Activated CD8-positive, alpha-beta memory T cell treated with anti-CD3 and anti-CD28 coated beads for 48 hours (primary cell): ENCODE data around the gene CD200R1L.

Source experiments
- DNase-seq, 3 experiments: peaks; one replicate each; pipeline ENCODE4 v3.0.0-alpha.2; 2020; ENCODE audit warnings: low read depth in 2 of 3, low spot score in 2 of 3

The CD200R1L gene

DNA sequence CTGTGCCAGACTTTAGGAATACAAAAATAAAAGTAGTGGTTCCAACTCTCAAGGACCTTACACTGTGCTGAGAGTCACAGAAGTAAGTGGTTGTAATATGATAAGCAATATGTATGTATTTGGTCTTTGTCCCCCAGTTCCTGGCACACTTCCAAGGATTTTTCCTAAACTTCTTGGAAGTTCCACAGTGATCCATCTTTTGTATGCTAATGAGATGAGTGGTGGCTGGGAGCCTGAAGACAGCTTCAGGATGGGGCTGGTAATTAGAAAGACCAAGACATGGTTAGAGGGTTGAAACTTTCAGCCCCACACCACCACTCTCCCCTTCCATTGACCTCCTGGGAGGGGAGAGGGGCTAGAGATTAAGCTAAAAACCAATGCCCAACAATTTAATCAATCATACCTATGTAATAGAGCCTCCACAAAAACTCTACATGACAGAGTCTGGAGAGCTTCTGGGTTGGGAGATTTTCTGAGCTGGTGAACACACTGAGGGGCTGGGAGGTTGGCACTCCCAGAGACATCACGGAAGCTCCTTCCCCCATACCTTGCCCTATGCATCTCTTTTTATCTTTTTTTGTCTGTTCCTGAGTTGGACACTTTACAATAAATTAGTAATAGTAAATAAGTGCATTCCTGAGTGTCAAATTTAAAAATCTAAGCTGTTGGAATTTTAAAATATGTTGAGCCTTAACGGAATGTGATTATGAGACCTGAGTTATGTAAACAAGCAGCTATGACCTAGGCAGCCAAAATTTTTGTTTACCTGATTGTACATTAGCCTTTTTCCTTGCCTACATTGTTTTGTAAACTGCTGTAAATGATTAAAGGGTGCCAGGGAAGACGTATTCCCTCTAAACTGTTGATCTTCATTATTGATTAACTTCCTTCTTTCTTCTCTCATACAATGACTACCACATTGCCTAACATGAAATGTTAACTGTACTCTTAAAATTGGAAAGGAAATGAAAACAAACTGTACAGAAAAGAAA is 24.3 kb downstream of the CD200R1L start:
- no peak for DNase-seq

DNA sequence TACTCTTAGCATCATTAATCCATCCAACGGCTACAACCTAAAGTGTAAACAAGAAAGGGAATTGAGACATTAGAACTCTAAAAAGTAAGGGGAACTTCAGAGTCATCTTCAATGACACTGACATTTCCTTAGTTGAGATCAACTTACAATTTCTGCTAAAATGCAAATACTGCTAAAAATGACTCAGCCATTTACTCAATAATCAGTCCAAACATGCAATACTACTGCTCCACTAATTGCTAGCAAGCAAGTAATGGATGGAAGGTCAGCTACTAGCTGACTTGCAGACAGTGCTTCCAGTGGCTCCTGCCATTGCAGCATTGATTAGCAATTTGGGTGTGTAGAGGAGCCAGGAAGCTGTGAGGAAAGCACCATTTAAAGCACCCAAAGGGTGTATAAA is 28.4 kb downstream of the CD200R1L start:
- DNase-seq: no peak

DNA sequence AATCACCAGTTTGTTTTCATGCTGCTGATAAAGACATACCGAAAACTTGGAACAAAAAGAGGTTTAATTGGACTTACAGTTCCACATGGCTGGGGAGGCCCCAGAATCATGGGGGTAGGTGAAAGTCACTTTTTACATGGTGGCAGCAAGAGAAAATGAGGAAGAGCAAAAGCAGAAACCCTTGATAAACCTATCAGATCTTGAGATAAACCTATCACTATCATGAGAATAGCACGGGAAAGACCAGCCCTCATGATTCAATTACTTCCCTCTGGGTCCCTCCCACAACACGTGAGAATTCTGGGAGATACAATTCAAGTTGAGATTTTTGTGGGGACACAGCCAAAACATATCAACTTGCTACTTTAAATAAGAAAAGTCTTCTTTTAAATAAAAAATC is 28.9 kb downstream of the CD200R1L start:
- no peak for DNase-seq

DNA sequence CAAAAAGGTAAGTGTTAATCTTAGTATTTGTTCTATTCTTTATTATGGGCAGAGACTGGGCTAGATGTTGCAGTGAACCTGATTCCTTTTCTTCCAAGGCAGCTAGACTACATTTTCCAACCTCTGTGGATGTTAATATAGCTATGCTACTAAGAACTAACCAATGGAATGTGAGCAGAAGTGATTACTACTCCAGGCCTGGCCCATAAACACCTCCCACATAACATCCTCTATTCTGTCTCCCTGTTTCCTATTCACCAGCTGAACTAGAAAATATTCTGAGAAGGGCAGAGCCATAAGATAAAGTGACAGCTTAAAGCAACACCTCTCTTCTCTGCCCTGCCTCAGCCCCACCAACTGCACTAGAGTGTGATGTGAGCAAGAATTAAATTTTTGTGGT is 29.4 kb downstream of the CD200R1L start:
- no peak for DNase-seq

DNA sequence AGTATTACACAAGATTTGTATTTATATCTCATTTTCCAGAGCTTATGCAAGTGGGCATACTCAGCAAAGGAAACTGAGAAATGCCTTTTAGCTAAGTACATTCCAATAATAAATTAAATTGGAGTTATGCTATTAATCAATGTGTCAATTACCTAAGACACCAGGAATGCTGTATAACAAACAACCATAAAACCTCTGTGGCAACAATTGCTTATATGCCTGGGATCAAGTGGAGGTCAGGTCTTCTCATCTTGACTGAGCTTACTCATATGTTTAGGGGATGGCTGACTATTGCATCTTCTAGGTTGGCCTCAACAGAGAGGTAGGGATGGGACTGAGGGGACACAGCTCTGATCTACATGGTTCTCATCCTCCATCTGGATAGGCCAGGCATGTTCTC is 30.7 kb downstream of the CD200R1L start:
- DNase-seq: no peak

DNA sequence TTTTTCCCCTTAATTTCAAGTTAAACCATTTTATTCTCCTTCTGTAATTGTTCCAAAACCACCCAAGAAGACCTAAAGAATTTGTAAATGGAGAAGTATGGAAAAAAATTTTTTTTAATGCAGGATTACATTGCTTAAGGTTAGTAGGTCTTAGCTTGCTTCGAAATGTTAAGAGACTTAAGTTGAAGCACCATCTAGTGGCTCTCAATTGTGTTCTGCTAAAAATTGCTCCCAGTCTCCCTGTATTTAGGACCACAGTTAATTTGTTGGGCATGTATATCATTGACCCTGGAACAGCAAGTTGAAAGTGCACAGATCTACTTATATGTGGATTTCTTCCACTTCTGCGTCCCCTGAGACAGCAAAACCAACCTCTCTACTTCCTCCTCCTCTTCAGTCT is 32.4 kb downstream of the CD200R1L start:
- DNase-seq: no peak

DNA sequence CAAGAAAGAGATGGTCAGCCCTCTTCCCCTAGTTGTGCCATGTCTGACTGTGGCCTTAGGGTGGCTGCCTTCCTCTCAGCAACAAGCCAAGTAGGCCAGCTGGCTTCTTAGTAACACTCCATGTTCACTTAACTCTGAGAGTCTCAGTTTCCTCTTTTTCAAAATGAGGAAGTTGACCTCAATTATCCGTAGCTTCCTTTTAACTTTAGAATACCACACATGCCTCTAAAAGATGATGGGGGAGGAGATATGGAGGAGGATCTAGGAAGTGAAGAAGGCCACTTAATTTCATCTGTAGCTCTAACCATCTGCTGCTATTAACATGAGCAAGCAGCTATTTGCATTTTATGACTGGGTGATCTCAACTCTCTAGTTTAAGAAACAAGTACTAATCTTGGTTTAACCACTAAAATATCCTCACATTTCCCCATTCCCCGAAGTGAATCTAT is 32.9 kb downstream of the CD200R1L start:
- DNase-seq: no peak

DNA sequence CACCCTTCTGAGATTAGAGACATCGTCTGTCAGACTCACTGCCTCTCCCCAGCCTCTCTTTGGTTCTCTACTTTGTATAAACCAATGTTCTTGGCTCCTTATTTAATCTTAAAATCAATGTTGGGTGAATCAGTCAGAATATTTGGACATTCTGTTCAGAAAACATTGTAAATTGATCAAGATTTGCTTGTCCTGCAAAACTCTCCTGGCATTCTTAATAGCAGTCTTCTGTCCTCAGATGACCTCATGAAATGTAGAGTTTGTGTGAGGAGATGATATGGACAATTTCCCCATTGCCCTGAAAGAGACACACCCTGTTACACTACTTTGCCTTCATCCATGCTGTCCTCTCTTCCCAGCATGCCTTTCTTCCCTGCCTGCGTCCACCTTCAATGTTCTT is 33.6 kb downstream of the CD200R1L start:
- no peak for DNase-seq

DNA sequence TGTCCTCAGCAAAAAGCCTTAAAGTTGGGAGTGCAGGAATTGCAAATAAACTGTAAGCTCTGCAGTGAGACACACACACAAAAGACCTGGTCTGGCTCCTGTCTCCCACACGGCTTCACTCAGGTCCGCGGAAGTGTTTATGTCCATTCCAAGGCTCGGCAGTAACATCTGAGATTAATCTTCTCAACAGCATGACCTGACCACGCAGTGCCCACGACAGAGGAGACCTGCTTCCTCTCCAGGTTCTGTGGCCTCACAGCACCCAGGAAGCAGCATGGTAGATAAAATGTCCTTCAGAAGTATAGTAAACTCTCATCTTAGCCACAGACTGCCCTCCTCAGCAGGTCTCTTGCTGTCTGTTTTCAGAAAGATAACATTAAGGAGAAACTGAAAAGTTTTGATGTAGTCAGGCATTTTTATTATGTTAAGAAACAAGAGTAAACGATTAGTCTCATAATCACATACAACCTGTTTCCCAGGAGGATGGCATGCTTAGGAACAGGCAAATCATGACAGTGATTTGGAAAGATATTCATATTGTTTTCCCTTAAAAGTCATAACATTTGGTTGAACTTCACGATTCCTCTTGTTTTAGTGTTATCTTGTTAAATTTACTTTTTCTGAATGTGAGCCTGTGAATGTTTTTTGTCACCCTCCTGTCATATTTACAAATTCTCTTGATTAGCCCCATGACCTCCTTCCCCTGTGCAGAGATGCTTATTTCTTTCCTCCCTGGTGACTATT is 34.6 kb downstream of the CD200R1L start:
- no peak for DNase-seq

DNA sequence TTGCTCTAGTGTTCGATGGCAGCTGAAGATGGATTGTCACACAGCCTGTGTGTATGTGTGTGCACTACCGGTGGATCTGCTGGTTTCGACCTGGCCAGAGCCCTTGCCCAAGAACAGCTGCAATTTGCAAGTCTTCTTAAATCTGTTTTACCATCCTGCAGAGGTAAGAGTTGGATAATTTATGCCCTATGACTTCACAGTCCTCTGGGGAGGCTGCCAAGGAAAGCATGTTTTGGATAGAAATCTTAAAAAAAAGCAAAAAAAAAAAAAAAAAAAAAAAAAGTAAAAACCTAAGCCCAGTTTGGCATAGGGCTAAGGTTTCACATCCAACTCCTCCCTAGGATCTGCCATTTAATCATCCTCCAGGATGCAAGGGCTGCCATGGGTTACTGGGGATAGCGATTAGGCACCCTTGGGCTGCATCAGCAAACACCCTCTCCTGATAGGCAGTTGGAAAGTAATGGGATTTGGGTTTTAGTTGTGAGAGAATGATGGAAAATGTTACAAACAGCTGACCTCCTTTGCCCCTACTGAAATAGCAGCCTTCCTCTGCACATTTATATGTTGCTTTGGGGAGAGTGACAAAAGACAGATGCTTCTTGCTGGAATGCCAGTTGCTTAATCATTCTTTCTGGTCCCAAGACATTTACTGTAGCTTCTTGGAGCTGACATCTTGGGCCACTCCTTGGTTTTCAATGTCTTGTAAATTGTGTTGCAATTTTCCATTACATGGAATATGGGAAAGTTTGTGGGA is 35.4 kb downstream of the CD200R1L start:
- DNase-seq: no peak

DNA sequence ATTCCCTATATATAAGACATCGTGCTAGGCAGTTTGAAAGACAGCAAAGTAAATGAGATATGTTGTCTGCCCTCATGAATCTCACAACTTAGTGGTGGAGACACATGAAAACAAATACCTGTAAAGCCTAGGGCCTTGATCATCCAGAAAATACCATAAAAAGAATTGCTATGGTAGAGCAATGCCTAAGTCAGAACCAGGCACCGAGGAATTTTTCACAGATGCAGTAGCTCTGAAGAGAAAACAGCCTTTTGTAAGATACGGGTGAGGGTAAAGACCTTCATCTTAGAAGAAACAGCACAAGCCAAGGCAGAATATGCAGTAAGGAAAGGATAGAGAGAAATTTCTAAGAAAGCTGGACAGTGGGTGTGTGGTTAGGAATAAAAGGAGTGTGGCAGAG is 36.1 kb downstream of the CD200R1L start:
- no peak for DNase-seq

DNA sequence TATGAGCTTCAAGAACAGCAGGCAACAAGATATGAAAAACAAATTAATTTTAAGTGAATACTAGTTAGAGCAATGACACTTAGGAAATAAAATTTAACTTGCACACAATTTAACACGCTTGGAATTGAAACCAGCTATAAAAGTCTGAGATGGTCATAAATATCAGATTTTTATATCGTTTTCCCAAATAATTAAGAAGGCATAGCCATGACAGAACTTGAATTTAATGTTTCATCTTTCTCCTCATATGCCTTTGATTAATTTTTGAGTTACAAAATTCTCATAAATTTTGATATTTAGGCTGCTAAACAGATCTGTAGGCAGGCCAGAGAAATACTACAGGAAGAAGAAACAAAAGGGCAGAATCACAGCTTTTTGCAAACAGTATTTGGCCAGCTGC is 38.5 kb downstream of the CD200R1L start:
- DNase-seq: no peak

DNA sequence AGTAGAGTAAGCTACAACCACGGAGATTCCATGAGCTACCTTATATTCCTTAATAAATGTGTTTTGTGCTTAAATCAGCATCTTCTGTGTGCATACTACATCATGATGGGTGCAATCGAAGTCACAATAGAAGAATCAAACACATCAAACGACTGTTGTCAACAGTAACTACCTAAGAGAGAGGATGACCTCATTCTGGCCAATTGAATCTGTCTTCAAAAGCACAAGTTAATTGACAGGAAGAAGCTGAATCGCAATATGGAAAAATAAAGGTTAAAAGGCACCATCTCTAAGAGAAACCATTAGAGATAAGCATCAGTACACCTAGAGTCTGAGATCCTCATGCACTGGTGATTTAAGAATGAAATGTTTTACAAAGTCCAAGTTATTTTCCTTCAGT is 39.0 kb downstream of the CD200R1L start:
- DNase-seq: no peak

DNA sequence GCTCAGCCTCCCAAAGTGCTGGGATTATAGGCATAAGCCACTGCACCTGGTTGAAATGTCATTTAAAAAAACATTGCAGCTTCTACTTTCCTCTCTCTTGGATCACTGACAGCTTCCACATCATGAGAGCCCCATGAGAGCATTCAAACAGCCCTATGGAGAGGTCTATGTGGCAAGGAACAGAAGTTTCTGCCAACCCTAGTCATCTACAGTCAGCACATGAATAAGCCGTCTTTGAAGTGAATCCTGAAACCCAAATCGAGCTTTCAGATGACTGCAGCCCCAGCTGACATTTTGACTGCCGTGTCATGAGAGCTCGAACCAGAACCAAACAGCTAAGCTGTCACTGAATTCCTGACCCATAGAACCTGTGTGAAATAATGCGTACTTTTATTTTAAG is 39.8 kb downstream of the CD200R1L start:
- no peak for DNase-seq

DNA sequence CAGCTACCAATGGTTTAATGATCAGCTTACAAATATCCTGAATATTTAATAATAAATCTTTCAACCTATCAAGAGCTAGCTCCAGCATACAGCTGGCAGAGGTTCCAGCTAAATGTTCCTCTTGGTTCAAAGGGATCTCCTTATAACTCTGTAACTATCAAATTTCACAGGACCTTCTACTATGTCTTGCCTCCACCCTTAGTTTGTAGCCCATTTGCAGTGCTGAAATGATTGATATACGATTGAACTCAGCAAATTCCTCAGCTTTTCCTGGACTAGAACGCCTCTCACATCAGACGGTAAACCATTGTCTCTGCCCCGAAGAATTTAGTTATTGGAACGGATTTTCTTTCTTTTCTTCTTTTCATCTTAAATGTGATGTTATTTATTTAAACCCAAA is 41.5 kb downstream of the CD200R1L start:
- DNase-seq: no peak

DNA sequence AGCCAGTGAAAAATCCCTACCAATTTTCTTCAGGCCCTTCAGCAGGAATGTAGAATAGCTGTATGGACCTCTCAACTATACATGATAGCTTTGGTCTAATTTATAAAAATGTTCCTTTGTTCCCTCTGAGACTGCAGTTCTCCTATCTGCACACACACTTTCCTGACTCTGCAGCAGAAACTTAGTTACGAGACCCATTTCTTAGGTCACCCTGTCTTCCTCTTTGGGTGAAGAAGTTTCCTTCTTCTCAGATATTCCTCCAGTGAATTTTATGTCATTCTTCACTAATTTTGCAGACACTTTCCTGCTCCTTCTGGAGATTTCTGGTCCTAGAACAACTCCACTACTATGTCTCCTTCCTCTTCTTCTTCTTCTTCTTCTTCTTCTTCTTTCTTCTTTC is 42.6 kb downstream of the CD200R1L start:
- DNase-seq: no peak

DNA sequence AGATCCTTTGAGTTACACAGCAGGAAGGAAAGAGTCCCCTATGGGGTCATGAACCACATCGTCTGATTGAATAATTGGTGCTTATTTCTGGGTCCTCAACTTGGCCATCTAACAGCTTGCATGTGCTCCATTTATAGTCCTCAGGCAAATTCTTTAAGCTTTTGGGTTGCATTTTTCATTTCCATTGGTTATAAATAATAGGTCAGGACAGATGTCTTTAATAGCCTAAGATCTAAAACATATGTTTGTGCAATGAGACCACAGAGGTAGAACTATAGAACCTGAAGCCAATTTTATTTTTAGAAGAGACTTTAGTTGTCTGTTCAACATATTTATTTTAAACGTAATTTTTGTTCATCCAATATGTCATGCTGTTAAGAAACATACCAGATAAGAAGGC is 43.2 kb downstream of the CD200R1L start:
- DNase-seq: no peak

DNA sequence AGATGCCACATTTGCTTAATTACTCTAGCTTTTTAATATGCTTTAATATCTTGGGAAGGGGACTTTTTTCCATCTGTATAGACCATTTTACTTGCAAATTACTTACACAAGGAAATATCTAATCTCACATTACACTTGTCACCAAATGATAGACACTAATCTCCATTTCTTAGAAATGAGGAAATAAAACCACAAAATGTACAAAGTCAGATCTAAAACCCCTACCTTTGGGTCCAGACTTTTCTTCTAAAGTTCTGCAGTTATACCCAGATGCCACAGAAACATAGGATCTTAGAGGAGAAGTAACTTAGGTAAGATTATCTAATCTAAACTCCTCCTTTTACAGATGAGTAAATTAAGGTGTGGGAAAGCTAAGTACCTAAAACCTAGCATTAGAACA is 44.3 kb downstream of the CD200R1L start:
- DNase-seq: no peak

DNA sequence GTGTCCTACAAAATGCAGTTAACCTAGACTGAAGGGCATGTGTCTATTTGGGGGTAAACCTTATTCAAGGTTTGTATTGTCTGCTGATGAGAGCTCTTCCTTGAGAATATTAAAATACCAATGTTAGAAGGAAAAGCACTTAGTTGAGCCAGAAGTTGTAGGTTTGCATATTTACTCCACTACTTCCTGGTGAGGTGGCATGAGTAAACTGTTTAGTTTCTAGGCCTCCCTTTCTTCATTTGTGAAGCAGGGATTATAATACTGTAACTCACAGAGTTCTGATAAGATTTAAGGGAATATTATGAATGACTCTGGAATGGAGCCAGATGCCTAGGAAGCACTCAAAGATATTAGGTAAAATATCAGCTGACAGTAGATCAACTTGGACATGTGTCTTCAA is 46.7 kb downstream of the CD200R1L start:
- DNase-seq: no peak

DNA sequence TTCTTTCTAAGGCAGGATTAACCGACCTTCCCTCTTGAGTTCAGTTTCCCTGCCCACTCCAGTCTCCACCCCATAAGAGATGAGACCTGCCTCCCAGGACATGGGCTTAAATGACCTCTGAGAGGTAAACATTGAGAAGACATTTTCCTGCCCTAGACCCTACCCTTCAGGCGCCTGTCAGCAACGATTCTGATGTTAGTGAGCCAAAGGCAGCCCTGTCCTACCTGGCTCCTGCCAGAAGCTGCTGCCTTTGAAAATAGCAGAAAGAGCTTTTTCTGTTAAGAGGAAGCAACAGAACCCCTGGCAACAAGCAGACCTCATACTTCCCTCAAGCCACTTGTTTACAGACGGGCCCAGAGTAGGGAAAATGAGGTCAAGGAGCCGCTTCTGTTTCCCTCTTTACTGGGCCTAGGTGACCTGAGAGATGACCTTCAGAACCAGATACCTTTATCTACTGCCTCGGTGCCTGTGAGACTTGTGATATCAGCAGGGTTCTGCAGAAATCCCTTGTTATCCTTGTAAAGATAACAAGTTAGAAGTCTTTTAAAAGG is 52.0 kb downstream of the CD200R1L start:
- no peak for DNase-seq

DNA sequence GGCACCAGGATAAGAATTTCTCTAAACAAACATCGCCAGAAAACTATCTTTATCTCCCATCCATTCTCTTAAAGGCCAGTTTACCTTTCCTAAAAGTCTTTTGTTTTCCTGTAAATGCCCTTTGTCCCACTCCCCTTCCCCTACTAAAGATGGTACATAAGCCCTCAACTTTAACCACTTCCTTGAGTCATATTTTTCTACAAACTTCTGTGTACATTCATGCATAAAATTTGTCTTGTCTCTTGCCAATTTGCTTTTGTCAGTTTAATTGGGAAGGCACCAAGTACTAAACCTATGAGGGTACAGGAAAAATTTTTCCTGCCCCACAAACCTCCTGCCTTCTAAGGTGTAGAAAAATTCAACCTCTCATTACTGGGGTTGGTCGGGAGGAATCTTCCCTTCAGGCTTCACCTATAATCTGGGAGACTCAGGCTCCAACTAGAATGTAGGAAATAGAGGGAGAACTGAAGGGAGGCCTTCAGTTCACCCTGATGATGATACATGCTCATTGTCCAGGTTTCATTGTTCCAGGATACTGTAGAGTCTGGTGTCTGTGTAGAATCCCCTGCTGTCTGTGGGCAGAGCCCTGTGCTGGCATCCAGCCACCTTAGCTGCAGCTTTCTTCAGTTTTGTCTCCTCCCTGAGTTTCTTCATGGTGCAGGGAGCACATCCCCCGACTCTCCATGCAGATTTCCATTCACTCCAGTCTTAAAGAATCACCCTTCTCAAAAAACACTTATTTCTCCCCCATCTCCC is 53.2 kb downstream of the CD200R1L start:
- DNase-seq: no peak
